PC-3 (cell line): ENCODE data around the gene ZNF407. TPM values are rescaled to one million over a fixed set of nuclear protein-coding genes. Genes with fewer than 3 reads are reported as not detected.

ENCODE experiments used
- ATAC-seq: fragments of 200-7000 bp; cut with Tn5 transposase; 2 replicates; pipeline ENCODE4 v1.9.1; 2020; ENCODE audit warnings: mild to moderate bottlenecking, moderate library complexity
- BruUV-seq: library from RNA; stranded (reverse); fragments of 400-500 nt; replicated peaks from 2 replicates; lab custom pipeline; 2021; lab: Mats Ljungman, UMichigan
- CTCF ChIA-PET: fragments of 300-600 bp; sonication (Branson Sonifier 250); formaldehyde crosslinking; loops from one replicate; lab custom pipeline; 2022; ENCODE audit warnings: antibody characterized with exemption; lab: Charles Lee
- POLR2A ChIA-PET: fragments of 300-600 bp; sonication (Branson Sonifier 250); formaldehyde crosslinking; loops from one replicate; lab custom pipeline; 2022; ENCODE audit warnings: antibody characterized with exemption; ENCODE audit not compliant: unreplicated experiment; lab: Charles Lee
- DNase-seq: peaks from one replicate; pipeline ENCODE4 v3.0.0-alpha.2; 2015
- H2AFZ ChIP-seq: fragments of 300-600 bp; sonication (generic); 2 replicates; pipeline ENCODE4 v1.6.0; 2016; ENCODE audit warnings: antibody characterized with exemption, low read length
- H3F3A ChIP-seq: fragments of 300-600 bp; sonication (generic); one replicate; pipeline ENCODE4 v1.6.0; 2017; ENCODE audit warnings: antibody characterized with exemption, low read length, control low read depth, mild to moderate bottlenecking; ENCODE audit not compliant: unreplicated experiment
- H3K27ac ChIP-seq: fragments of 300-600 bp; sonication (generic); 2 replicates; pipeline ENCODE4 v1.5.1; 2016; ENCODE audit warnings: mild to moderate bottlenecking, low read length
- H3K27me3 ChIP-seq: fragments of 300-600 bp; sonication (generic); 2 replicates; pipeline ENCODE4 v1.6.1; 2016; ENCODE audit warnings: low read length, mixed read lengths
- H3K36me3 ChIP-seq: fragments of 300-600 bp; sonication (generic); 2 replicates; pipeline ENCODE4 v1.6.1; 2016; ENCODE audit warnings: low read depth, mixed run types, low read length, mixed read lengths
- H3K4me1 ChIP-seq: fragments of 300-600 bp; sonication (generic); 2 replicates; pipeline ENCODE4 v1.5.1; 2016; ENCODE audit warnings: low read length; ENCODE audit not compliant: insufficient read depth
- H3K4me2 ChIP-seq: fragments of 300-600 bp; sonication (generic); 2 replicates; pipeline ENCODE4 v1.6.0; 2016; ENCODE audit warnings: low read length
- H3K4me3 ChIP-seq: fragments of 300-600 bp; sonication (generic); 2 replicates; pipeline ENCODE4 v1.5.1; 2016; ENCODE audit warnings: mild to moderate bottlenecking, low read length, mixed read lengths
- H3K79me2 ChIP-seq: fragments of 300-600 bp; sonication (generic); 2 replicates; pipeline ENCODE4 v1.6.1; 2017; ENCODE audit warnings: low read length, mixed read lengths
- H3K9ac ChIP-seq: fragments of 300-600 bp; sonication (generic); 2 replicates; pipeline ENCODE4 v1.6.0; 2016; ENCODE audit warnings: mild to moderate bottlenecking, low read length
- H3K9me2 ChIP-seq: fragments of 300-600 bp; sonication (generic); replicated peaks from 2 replicates; pipeline ENCODE4 v1.6.1; 2016; ENCODE audit warnings: mixed run types, low read length, mixed read lengths
- H3K9me3 ChIP-seq: fragments of 300-600 bp; sonication (generic); 2 replicates; pipeline ENCODE4 v1.6.1; 2016; ENCODE audit warnings: low read length, mixed read lengths
- H4K20me1 ChIP-seq: fragments of 300-600 bp; sonication (generic); 2 replicates; pipeline ENCODE4 v1.6.1; 2016; ENCODE audit warnings: low read length, mixed read lengths
- CTCF ChIP-seq: fragments of 300-600 bp; sonication (generic); conservative IDR thresholded peaks from 2 replicates; pipeline ENCODE4 v1.5.1; 2017; ENCODE audit warnings: antibody characterized with exemption, low read depth, mild to moderate bottlenecking, low read length
- EZH2 ChIP-seq: fragments of 300-600 bp; sonication (generic); IDR thresholded peaks from one replicate; pipeline ENCODE4 v1.6.1; 2017; ENCODE audit warnings: antibody characterized with exemption, mild to moderate bottlenecking, low read length; ENCODE audit not compliant: unreplicated experiment
- EZH2phosphoT487 ChIP-seq: fragments of 300-600 bp; sonication (generic); IDR thresholded peaks from 2 replicates; pipeline ENCODE4 v1.6.1; 2018; ENCODE audit warnings: mild to moderate bottlenecking, antibody characterized with exemption, low read length, borderline replicate concordance
- intact Hi-C: fragments of 100-400 bp; cut with micrococcal nuclease; formaldehyde crosslinking; loops from 2 replicates; pipeline ENCODE4 v1.9.0; 2023
- total RNA-seq: library from RNA; depleted of rRNA; stranded (reverse); fragments of >200 nt; gene quantifications from 2 replicates; pipeline ENCODE4 v1.2.3, GENCODE V29; 2014

The ZNF407 gene
- total RNA-seq, 1 experiment from 2014 or later: 9.3 TPM

GRCh38 chr18:74623047-74623816 is 25.6 kb downstream of the ZNF407 start:
- H3F3A ChIP-seq: no peaks in the 10 kb centered on the region
- TF ChIP-seq EZH2 (no peak), EZH2phosphoT487 (no peak), CTCF (peak; percentile 76)
- no peaks in the 10 kb centered on the region for H3K9me3 ChIP-seq
- no peaks in the 10 kb centered on the region for H3K36me3 ChIP-seq
- H3K4me3 ChIP-seq: 0 out of 2 replicates have a peak overlapping the region, but pooled peaks have one; percentile 38
- no TSS peak for BruUV-seq
- no peak overlapping the region for H3K27ac ChIP-seq
- H3K4me1 ChIP-seq: peaks cover 3% of the 10 kb centered on the region; the same call in 1 of the 2 replicates
- ATAC-seq (peak; percentile 56; the same call in 1 of the 2 replicates), DNase-seq (peak; percentile 40)
- H3K9ac ChIP-seq: no peak overlapping the region
- ChIA-PET POLR2A (no interaction called here), CTCF (interaction anchor here (0.7 kb wide), 2 partner anchors 14 to 333 kb away, joined by 3 read pairs; no protein-coding TSS in a partner anchor)
- no peaks in the 10 kb centered on the region for H4K20me1 ChIP-seq
- H2AFZ ChIP-seq: 0 out of 2 replicates have a peak overlapping the region, but pooled peaks have one; percentile 19
- H3K4me2 ChIP-seq: peak overlapping the region; percentile 60
- H3K79me2 ChIP-seq: peaks cover 15% of the 10 kb centered on the region
- no peaks in the 10 kb centered on the region for H3K27me3 ChIP-seq
- H3K9me2 ChIP-seq: no peaks in the 10 kb centered on the region
- intact Hi-C loops: loop anchor here (10.0 kb wide), 1 partner anchor 1722 kb away; no protein-coding TSS in a partner anchor

GRCh38 chr18:74624466-74624865 is 26.8 kb downstream of the ZNF407 start:
- peaks cover 3% of the 10 kb centered on the region; the same call in 1 of the 2 replicates for H3K4me1 ChIP-seq
- H4K20me1 ChIP-seq: no peaks in the 10 kb centered on the region
- H3K4me2 ChIP-seq: no peak overlapping the region
- DNase-seq: no peak
- H2AFZ ChIP-seq: no peak overlapping the region
- no peaks in the 10 kb centered on the region for H3K36me3 ChIP-seq
- intact Hi-C loops: loop anchor here (10.0 kb wide), 1 partner anchor 1720 kb away; no protein-coding TSS in a partner anchor
- H3F3A ChIP-seq: no peaks in the 10 kb centered on the region
- no peaks in the 10 kb centered on the region for H3K9me3 ChIP-seq
- ATAC-seq: no peak
- H3K27me3 ChIP-seq: no peaks in the 10 kb centered on the region
- BruUV-seq: no TSS peak
- H3K4me3 ChIP-seq: no peak overlapping the region
- no peak overlapping the region for H3K9ac ChIP-seq
- POLR2A ChIA-PET: no interaction called here
- peaks cover 9% of the 10 kb centered on the region for H3K79me2 ChIP-seq
- H3K9me2 ChIP-seq: no peaks in the 10 kb centered on the region
- CTCF ChIA-PET: no interaction called here
- no peak overlapping the region for H3K27ac ChIP-seq
- no peak for TF ChIP-seq CTCF
- no peak for TF ChIP-seq EZH2
- no peak for TF ChIP-seq EZH2phosphoT487

GRCh38 chr18:74625157-74625556 is 27.5 kb downstream of the ZNF407 start:
- no TSS peak for BruUV-seq
- ATAC-seq (no peak; the same call in 1 of the 2 replicates), DNase-seq (no peak)
- intact Hi-C loops: loop anchor here (10.0 kb wide), 1 partner anchor 1720 kb away; no protein-coding TSS in a partner anchor
- Histone ChIP-seq H3K4me2 (no peak overlapping the region), H3F3A (no peaks in the 10 kb centered on the region), H3K27me3 (no peaks in the 10 kb centered on the region), H3K9ac (no peak overlapping the region), H2AFZ (no peak overlapping the region), H4K20me1 (no peaks in the 10 kb centered on the region), H3K4me1 (peaks cover 3% of the 10 kb centered on the region; the same call in 1 of the 2 replicates), H3K79me2 (peaks cover 6% of the 10 kb centered on the region), H3K9me3 (no peaks in the 10 kb centered on the region), H3K27ac (no peak overlapping the region), H3K9me2 (no peaks in the 10 kb centered on the region), H3K36me3 (no peaks in the 10 kb centered on the region), H3K4me3 (no peak overlapping the region)
- POLR2A ChIA-PET: no interaction called here
- CTCF ChIA-PET: no interaction called here
- TF ChIP-seq EZH2 (no peak), CTCF (no peak), EZH2phosphoT487 (no peak)
